ENCODE results near the gene NDUFB7.
"Not testable (repeated sequence)": the region's sequence is repeated elsewhere in the genome, so short reads cannot be mapped to it uniquely, and the experiment has no call there.

NDUFB7 gene

GRCh38 chr19:14571695-14572490, at the start of gene NDUFB7:
NDUFB7 (minus strand) TSS chr19:14572066; CDS start chr19:14572000, 66 bp downstream.
- DNase-seq (ENCODE audit: low read depth), result peak; percentile 82

GRCh38 chr19:14619404-14619803, 47.5 kb upstream of the NDUFB7 start:
- no peak for DNase-seq (ENCODE audit: low read depth)

- DNase-seq (ENCODE audit: low read depth), result no peak
Measured at GRCh38 chr19:14616407-14616806, 44.5 kb upstream of the NDUFB7 start.

GRCh38 chr19:14615623-14616022, 43.8 kb upstream of the NDUFB7 start:
- DNase-seq (ENCODE audit: low read depth), result no peak

GRCh38 chr19:14614099-14614412, 42.2 kb upstream of the NDUFB7 start:
- DNase-seq (ENCODE audit: low read depth), result no peak

- DNase-seq (ENCODE audit: low read depth), result not testable (repeated sequence)
Measured at GRCh38 chr19:14613399-14614098, 41.7 kb upstream of the NDUFB7 start.

GRCh38 chr19:14612657-14613056, 40.8 kb upstream of the NDUFB7 start:
- DNase-seq (ENCODE audit: low read depth), result no peak

GRCh38 chr19:14612242-14612641, 40.4 kb upstream of the NDUFB7 start:
- DNase-seq (ENCODE audit: low read depth), result not testable (repeated sequence)

- no peak for DNase-seq (ENCODE audit: low read depth)
Measured at GRCh38 chr19:14611051-14611450, 39.2 kb upstream of the NDUFB7 start.

GRCh38 chr19:14606627-14607026, 34.8 kb upstream of the NDUFB7 start:
- no peak for DNase-seq (ENCODE audit: low read depth)

GRCh38 chr19:14603990-14604387, 32.1 kb upstream of the NDUFB7 start:
- DNase-seq (ENCODE audit: low read depth), result no peak

- DNase-seq (ENCODE audit: low read depth), result no peak
Measured at GRCh38 chr19:14599548-14600147, 27.8 kb upstream of the NDUFB7 start.

GRCh38 chr19:14595558-14595957, 23.7 kb upstream of the NDUFB7 start:
- no peak for DNase-seq (ENCODE audit: low read depth)

- DNase-seq (ENCODE audit: low read depth), result not testable (repeated sequence)
Measured at GRCh38 chr19:14589433-14589832, 17.6 kb upstream of the NDUFB7 start.

GRCh38 chr19:14585187-14585586, 13.3 kb upstream of the NDUFB7 start:
- DNase-seq (ENCODE audit: low read depth), result not testable (repeated sequence)

GRCh38 chr19:14584372-14584771, 12.5 kb upstream of the NDUFB7 start:
- not testable (repeated sequence) for DNase-seq (ENCODE audit: low read depth)

- DNase-seq (ENCODE audit: low read depth), result no peak
Measured at GRCh38 chr19:14582894-14583340, 11.1 kb upstream of the NDUFB7 start, which contains the start of gene CLEC17A. CLEC17A (plus strand) TSS chr19:14583084; CDS start chr19:14583161, 77 bp downstream.

- no peak for DNase-seq (ENCODE audit: low read depth)
Measured at GRCh38 chr19:14580623-14581237, 8.9 kb upstream of the NDUFB7 start.

GRCh38 chr19:14577885-14578427, 6.1 kb upstream of the NDUFB7 start:
- DNase-seq (ENCODE audit: low read depth), result no peak

GRCh38 chr19:14577264-14577663, 5.4 kb upstream of the NDUFB7 start:
- DNase-seq (ENCODE audit: low read depth), result no peak

- no peak for DNase-seq (ENCODE audit: low read depth)
Measured at GRCh38 chr19:14576363-14576762, 4.5 kb upstream of the NDUFB7 start.

GRCh38 chr19:14575428-14575980, 3.6 kb upstream of the NDUFB7 start:
- DNase-seq (ENCODE audit: low read depth), result no peak
